ENCODE measurements around the gene APLP2. TPM values are rescaled to one million over a fixed set of nuclear protein-coding genes. Genes with fewer than 3 reads are reported as not detected.

Gene APLP2
- total and polyA plus RNA-seq, 2 of the 13 experiments (the other 11 are each of a cell fraction or from before 2014, with no cell fraction given): 315 to 594 TPM

GRCh38 chr11:130163346-130164220 lies 93.9 kb downstream of the APLP2 start (continued):
- TF ChIP-seq FOXM1 (CRISPR knock-in tag; IDR thresholded peaks at IDR 0.05) (no peak), ZGPAT (CRISPR knock-in tag; IDR thresholded peaks at IDR 0.05) (peak; percentile 48; the same call in 1 of the 2 replicates), ZBTB21 (CRISPR knock-in tag; IDR thresholded peaks at IDR 0.05) (no peak), MYC (CRISPR knock-in tag; IDR thresholded peaks at IDR 0.05; ENCODE audit: borderline replicate concordance) (peak; percentile 69; the same call in 1 of the 2 replicates), ZFYVE20 (CRISPR knock-in tag; IDR thresholded peaks at IDR 0.05; ENCODE audit: borderline replicate concordance, low read depth) (no peak), ZNF264 (CRISPR knock-in tag; IDR thresholded peaks at IDR 0.05) (no peak), ZNF3 (CRISPR knock-in tag; IDR thresholded peaks at IDR 0.05) (no peak), ZBTB42 (CRISPR knock-in tag; IDR thresholded peaks at IDR 0.05) (no peak), JDP2 (CRISPR knock-in tag; IDR thresholded peaks at IDR 0.05; ENCODE audit: borderline replicate concordance) (no peak), RXRA (CRISPR knock-in tag; IDR thresholded peaks at IDR 0.05) (no peak), ZNF775 (CRISPR knock-in tag; IDR thresholded peaks at IDR 0.05; ENCODE audit: borderline replicate concordance) (no peak), ZFP36L2 (CRISPR knock-in tag; IDR thresholded peaks at IDR 0.05) (no peak), ZBTB7A (CRISPR knock-in tag; IDR thresholded peaks at IDR 0.05) (no peak), TP53 (CRISPR knock-in tag; conservative IDR thresholded peaks at IDR 0.05) (0 out of 2 replicates have a peak, but pooled peaks have one; percentile 54), ZNF382 (CRISPR knock-in tag; IDR thresholded peaks at IDR 0.05; ENCODE audit: borderline replicate concordance) (no peak), MEIS2 (CRISPR knock-in tag; IDR thresholded peaks at IDR 0.05) (peak; percentile 25; the same call in 1 of the 2 replicates), PAWR (CRISPR knock-in tag; IDR thresholded peaks at IDR 0.05; ENCODE audit: borderline replicate concordance) (no peak), CREB3 (CRISPR knock-in tag; IDR thresholded peaks at IDR 0.05) (peak; percentile 62; the same call in 1 of the 2 replicates)
- TF ChIP-seq, protein P1, sequence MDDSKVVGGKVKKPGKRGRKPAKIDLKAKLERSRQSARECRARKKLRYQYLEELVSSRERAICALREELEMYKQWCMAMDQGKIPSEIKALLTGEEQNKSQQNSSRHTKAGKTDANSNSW (CRISPR knock-in tag; IDR thresholded peaks at IDR 0.05; ENCODE audit: borderline replicate concordance): peak; percentile 40; the same call in 1 of the 2 replicates
- TF ChIP-seq, protein P2, sequence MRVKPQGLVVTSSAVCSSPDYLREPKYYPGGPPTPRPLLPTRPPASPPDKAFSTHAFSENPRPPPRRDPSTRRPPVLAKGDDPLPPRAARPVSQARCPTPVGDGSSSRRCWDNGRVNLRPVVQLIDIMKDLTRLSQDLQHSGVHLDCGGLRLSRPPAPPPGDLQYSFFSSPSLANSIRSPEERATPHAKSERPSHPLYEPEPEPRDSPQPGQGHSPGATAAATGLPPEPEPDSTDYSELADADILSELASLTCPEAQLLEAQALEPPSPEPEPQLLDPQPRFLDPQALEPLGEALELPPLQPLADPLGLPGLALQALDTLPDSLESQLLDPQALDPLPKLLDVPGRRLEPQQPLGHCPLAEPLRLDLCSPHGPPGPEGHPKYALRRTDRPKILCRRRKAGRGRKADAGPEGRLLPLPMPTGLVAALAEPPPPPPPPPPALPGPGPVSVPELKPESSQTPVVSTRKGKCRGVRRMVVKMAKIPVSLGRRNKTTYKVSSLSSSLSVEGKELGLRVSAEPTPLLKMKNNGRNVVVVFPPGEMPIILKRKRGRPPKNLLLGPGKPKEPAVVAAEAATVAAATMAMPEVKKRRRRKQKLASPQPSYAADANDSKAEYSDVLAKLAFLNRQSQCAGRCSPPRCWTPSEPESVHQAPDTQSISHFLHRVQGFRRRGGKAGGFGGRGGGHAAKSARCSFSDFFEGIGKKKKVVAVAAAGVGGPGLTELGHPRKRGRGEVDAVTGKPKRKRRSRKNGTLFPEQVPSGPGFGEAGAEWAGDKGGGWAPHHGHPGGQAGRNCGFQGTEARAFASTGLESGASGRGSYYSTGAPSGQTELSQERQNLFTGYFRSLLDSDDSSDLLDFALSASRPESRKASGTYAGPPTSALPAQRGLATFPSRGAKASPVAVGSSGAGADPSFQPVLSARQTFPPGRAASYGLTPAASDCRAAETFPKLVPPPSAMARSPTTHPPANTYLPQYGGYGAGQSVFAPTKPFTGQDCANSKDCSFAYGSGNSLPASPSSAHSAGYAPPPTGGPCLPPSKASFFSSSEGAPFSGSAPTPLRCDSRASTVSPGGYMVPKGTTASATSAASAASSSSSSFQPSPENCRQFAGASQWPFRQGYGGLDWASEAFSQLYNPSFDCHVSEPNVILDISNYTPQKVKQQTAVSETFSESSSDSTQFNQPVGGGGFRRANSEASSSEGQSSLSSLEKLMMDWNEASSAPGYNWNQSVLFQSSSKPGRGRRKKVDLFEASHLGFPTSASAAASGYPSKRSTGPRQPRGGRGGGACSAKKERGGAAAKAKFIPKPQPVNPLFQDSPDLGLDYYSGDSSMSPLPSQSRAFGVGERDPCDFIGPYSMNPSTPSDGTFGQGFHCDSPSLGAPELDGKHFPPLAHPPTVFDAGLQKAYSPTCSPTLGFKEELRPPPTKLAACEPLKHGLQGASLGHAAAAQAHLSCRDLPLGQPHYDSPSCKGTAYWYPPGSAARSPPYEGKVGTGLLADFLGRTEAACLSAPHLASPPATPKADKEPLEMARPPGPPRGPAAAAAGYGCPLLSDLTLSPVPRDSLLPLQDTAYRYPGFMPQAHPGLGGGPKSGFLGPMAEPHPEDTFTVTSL (CRISPR knock-in tag; IDR thresholded peaks at IDR 0.05; ENCODE audit: borderline replicate concordance): no peak
- TF ChIP-seq, protein P3, sequence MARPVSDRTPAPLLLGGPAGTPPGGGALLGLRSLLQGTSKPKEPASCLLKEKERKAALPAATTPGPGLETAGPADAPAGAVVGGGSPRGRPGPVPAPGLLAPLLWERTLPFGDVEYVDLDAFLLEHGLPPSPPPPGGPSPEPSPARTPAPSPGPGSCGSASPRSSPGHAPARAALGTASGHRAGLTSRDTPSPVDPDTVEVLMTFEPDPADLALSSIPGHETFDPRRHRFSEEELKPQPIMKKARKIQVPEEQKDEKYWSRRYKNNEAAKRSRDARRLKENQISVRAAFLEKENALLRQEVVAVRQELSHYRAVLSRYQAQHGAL (CRISPR knock-in tag; IDR thresholded peaks at IDR 0.05; ENCODE audit: not compliant biosample characterization): no peak

Data from HepG2 (cell line).